MM.1S (cell line): ENCODE measurements around the gene ELOVL6.

Experiments
- EZH2 ChIP-seq: fragments of 300-600 bp; sonication (generic); optimal IDR thresholded peaks from 2 replicates; pipeline ENCODE3; 2017; ENCODE audit warnings: low read depth, mild to moderate bottlenecking, antibody characterized with exemption, low read length, mixed read lengths
- EZH2phosphoT487 ChIP-seq: fragments of 300-600 bp; sonication (generic); IDR thresholded peaks from 2 replicates; pipeline ENCODE4 v1.6.1; 2018; ENCODE audit warnings: antibody characterized with exemption, low read length
- TF ChIP-seq, protein P1 (sequence below): fragments of 300-600 bp; sonication (generic); IDR thresholded peaks from 2 replicates; pipeline ENCODE4 v1.5.1; 2016; ENCODE audit warnings: antibody characterized with exemption, low read length, mixed read lengths

DNA sequence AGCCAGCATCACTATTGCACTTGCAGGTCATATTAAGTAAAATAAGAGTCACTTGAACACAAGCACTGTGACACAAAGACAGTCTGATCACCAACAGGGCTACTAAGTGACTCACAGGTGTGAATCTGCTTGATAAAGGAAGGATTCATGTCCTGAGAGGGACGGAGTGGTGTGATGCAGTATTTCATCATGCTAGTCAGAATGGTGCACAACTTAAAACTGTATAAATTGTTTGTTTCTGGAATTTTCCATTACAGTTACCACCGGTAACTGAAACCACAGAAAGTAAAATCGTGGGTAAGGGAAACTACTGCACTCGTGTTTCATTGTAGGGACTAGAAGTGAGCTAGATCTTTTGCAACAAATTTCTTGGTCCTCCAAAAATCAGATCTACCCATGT lies 109.7 kb downstream of the ELOVL6 start:
- TF ChIP-seq EZH2: no peak
- TF ChIP-seq, protein P1, sequence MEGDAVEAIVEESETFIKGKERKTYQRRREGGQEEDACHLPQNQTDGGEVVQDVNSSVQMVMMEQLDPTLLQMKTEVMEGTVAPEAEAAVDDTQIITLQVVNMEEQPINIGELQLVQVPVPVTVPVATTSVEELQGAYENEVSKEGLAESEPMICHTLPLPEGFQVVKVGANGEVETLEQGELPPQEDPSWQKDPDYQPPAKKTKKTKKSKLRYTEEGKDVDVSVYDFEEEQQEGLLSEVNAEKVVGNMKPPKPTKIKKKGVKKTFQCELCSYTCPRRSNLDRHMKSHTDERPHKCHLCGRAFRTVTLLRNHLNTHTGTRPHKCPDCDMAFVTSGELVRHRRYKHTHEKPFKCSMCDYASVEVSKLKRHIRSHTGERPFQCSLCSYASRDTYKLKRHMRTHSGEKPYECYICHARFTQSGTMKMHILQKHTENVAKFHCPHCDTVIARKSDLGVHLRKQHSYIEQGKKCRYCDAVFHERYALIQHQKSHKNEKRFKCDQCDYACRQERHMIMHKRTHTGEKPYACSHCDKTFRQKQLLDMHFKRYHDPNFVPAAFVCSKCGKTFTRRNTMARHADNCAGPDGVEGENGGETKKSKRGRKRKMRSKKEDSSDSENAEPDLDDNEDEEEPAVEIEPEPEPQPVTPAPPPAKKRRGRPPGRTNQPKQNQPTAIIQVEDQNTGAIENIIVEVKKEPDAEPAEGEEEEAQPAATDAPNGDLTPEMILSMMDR: no peak
- no peak for TF ChIP-seq EZH2phosphoT487
